ENCODE measurements around the gene PIK3C2G. TPM values are rescaled to one million over a fixed set of nuclear protein-coding genes. Genes with fewer than 3 reads are reported as not detected.

Gene PIK3C2G
- total RNA-seq, 1 experiment from 2014 or later, result not detected

GRCh38 chr12:18261906-18262305 lies 588 bp downstream of the PIK3C2G start:
- POLR2A ChIA-PET, result interaction anchor here (0.7 kb wide), 1 partner anchor 158 kb away, joined by 4 read pairs; no protein-coding TSS in a partner anchor
- Histone ChIP-seq H3K9me3 (ENCODE audit: control insufficient read depth, insufficient read depth, low read depth, low read length) (no peaks in the 10 kb centered on the region), H3K4me1 (ENCODE audit: control insufficient read depth, insufficient read depth, low read length) (no peaks in the 10 kb centered on the region), H3K36me3 (ENCODE audit: control insufficient read depth, insufficient read depth, low read length) (no peaks in the 10 kb centered on the region), H3K27me3 (ENCODE audit: control insufficient read depth, insufficient read depth, low read length) (no peaks in the 10 kb centered on the region), H3K4me3 (ENCODE audit: low read depth in 2 of 2, low read length in 2 of 2) (no peak overlapping the region), H3K27ac (ENCODE audit: low read length) (no peak overlapping the region)
- in situ Hi-C loops (cut with HindIII; ENCODE audit: low pct_unique_long_range_greater_than_20kb, low sequenced_read_pairs) (no loop called here), intact Hi-C loops (cut with micrococcal nuclease; ENCODE audit: unreplicated experiment) (no loop called here)
- no peak for ATAC-seq
- TF ChIP-seq POLR2AphosphoS5 (IDR thresholded peaks at IDR 0.05; ENCODE audit: low read depth, low read length), result no peak
- TF ChIP-seq SIN3A (IDR thresholded peaks at IDR 0.05; ENCODE audit: borderline replicate concordance, insufficient read depth, low read depth, low read length), result no peak
- no peak for TF ChIP-seq TCF7L2 (IDR thresholded peaks at IDR 0.05; ENCODE audit: low read depth, low read length)
- CTCF ChIA-PET, result no interaction called here
- DNase-seq (ENCODE audit: low read depth, low spot score), result no peak
- no TSS peak for BruUV-seq (replicated peaks)

GRCh38 chr12:18262514-18262913 lies 1.2 kb downstream of the PIK3C2G start:
- in situ Hi-C loops (cut with HindIII; ENCODE audit: low pct_unique_long_range_greater_than_20kb, low sequenced_read_pairs), result no loop called here

More at GRCh38 chr12:18262514-18262913, 1.2 kb downstream of the PIK3C2G start:
- Histone ChIP-seq H3K36me3 (ENCODE audit: control insufficient read depth, insufficient read depth, low read length) (no peaks in the 10 kb centered on the region), H3K27me3 (ENCODE audit: control insufficient read depth, insufficient read depth, low read length) (no peaks in the 10 kb centered on the region), H3K4me1 (ENCODE audit: control insufficient read depth, insufficient read depth, low read length) (no peaks in the 10 kb centered on the region), H3K4me3 (ENCODE audit: low read depth in 2 of 2, low read length in 2 of 2) (no peak overlapping the region), H3K27ac (ENCODE audit: low read length) (no peak overlapping the region), H3K9me3 (ENCODE audit: control insufficient read depth, insufficient read depth, low read depth, low read length) (no peaks in the 10 kb centered on the region)
- intact Hi-C loops (cut with micrococcal nuclease; ENCODE audit: unreplicated experiment), result no loop called here
- DNase-seq (ENCODE audit: low read depth, low spot score) (no peak), ATAC-seq (no peak)
- ChIA-PET CTCF (no interaction called here), POLR2A (no interaction called here)
- no peak for TF ChIP-seq TCF7L2 (IDR thresholded peaks at IDR 0.05; ENCODE audit: low read depth, low read length)
- no peak for TF ChIP-seq POLR2AphosphoS5 (IDR thresholded peaks at IDR 0.05; ENCODE audit: low read depth, low read length)
- TF ChIP-seq SIN3A (IDR thresholded peaks at IDR 0.05; ENCODE audit: borderline replicate concordance, insufficient read depth, low read depth, low read length), result no peak
- TF ChIP-seq CTCF (IDR thresholded peaks at IDR 0.05), result no peak
- no peak for TF ChIP-seq REST (IDR thresholded peaks at IDR 0.05; ENCODE audit: insufficient read depth in 1 of 2, low read depth in 2 of 2, low read length in 1 of 2)
- BruUV-seq (replicated peaks), result no TSS peak
